HG03442 (cell line): ENCODE measurements around the gene PTPRM.

ENCODE experiments used
- ATAC-seq: cut with Tn5 transposase; IDR thresholded peaks from one replicate; pipeline ENCODE4 v1.9.1; 2021; ENCODE audit warnings: mild to moderate bottlenecking, moderate library complexity; ENCODE audit not compliant: unreplicated experiment

The PTPRM gene

DNA sequence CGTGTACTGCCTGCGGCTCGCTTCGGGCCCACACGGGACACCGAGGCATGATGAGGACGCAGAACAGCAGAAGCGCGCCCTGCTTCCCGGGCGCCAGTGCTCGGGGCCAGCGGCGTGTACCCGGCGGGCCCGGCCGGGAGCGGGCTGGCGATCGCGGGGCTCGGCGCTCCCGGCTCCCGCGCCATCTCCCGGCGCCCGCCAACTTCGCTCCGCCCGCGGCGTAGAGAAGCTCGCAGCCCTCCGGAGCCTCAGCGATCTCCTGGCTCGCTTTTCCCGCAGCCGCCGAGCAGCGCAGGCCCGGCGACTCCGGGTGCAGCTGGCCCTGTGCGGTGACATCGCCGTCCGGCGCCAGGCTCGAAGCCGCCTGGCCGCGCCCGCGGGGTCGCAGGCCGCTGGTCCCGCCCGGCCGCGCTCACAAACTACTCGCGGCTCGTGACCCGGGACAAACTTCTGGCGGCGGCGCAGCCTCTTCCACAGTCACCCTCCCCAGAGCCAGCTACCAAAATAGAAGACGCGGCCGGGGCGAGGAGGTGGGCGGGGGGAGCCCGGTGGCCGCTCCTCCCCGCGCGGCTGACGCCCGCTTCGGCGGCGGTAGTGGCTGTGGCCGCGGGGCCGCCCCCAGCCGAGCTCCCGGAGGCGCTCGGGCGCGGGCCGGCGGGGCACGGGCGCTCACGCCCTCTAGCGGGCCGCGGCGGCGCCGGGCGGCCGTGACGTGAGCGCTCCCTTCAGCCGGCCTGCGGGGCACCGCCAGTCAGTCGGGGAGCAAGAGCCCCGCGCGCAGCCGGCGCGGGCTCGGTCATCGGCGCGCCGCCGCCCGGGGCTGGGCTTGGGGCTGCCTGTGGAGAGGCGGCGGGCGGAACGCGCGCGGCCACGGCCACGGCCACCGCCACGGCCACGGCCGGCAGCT is at the start of gene PTPRM:
PTPRM (plus strand) TSS at position 750 of the 907 bp plus-strand sequence. CDS start 503 bp downstream, outside the sequence.
- ATAC-seq, result peak; percentile 94

DNA sequence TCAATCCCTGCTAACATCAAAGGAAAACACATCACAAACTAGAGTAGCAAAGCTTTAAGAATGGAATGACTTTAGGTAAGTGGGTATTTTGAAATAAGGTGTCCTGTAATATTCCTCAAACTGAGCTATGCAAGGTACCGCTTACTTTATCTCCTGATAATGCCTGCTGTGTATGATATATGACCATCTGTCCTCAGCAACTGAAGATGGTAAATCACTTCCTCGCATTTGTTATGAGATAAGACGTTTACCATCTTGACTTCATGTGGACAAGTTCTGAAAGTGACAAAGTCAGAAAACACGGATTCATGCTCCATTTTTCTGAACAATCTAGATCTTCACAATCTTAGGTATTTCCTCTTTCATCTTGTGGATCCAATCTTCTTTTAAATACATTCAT is 49.3 kb upstream of the PTPRM start:
- no peak for ATAC-seq

DNA sequence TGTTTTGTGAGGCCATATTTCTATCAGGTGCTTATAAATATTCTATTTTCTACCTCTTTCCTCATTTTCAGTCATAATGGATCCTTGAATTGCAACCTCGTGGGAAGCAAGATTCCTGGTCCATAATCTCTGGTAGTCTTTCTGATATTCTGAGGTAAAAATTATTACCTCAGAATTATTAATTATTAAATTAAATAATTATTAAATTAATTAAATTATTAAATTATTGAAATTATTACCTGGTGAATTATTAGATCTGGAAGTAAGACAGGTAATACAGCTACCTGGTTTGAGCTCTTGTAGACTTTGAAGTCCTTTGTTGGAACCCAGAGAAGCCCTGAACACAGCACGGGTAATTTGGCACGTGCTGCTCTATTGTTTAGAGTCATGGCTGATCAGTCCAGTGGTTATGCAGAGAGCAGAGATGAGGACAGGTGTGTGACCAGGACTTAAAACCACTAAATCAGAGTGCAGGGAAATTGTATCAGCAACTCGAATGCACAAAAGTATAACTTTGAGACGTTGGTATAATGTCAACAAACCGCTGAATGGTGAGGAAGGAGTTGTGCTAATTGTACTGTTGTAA is 46.8 kb upstream of the PTPRM start:
- ATAC-seq, result no peak

DNA sequence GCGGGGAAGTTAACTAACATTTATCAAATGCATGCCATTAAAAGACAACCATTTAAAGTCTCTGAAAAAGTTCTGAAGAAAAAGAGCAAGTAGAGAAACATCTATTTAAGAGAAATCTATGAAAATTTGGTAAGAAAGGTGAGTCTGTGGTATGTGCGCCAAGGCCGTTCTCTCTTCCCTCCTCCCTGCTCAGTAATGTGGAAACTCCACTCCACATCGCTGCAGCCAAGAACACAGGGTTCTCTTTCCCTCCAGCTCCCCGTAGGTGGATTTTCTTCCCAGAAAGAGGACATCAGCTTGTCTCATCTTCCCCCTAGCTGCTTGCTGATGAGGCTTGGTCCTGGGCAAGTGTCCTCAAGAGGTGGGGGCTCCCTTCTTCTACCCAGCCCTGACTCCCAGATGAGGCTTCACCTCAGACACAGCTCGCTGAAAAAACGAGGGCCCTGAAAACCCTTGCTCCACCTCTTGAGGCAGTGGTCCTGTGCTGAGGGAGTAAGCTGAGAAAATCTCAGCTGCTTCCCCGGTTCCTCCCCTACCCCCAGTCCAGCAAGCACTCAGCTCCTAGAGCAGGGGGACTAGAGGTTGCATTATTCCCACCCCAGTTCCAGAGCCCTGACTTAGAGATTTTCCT is 45.8 kb upstream of the PTPRM start:
- ATAC-seq, result no peak

DNA sequence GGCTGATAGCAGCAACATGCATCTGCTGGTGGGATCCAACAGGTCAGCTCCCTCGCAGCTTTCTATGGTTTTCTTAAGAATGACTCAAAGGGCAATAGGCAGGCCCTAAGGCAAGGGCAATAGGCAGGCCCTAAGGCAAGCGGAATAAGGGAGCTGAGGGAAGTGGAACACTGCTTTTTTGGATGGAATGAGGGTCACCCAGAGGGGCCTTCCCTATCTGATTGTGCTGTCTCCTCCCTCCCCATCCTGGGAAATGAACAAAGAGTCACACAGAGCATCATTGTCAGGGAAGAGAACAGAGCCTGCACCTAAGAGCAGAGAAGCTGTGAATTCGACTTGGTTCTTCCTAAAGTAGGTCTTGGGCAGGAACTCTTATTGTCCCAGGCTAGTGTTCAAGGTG is 43.3 kb upstream of the PTPRM start:
- no peak for ATAC-seq

DNA sequence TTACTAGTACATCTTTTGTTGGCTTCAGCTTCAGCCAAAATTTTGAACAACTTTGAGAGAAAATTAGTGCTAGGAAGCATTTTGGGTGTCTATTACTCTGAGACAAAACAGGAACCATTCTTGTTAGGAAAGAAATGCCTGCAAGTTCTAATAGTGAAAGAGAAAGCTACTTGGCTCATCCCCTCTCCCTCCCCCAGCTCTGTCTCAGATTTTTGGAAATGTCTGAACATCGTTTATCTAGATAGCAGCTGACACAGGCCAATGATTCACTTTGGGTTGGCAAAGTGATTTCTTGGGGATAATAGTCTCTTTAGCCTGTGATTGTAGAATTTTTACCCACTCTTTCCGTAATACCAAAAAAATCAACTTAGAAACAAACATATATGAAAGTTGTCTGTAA is 42.3 kb upstream of the PTPRM start:
- ATAC-seq, result no peak

DNA sequence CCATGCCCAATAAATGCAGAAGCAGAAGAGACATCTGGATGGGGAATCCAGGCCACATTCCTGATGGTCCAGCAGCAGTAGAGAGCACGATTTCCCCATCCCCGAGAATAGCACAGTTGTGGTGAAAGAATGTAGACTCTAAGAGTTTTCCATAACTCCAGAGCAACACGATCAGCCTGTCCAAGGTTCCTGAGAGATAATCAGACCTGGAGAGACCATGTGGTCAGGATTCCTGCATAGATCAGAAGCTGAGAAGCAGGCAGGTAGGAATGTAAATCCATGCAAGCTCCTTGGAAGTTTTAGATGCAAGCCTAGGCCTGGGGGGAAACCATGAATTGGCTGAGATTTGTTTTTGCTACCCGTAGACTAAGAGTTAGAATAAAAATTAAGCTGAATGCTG is 34.2 kb upstream of the PTPRM start:
- no peak for ATAC-seq

DNA sequence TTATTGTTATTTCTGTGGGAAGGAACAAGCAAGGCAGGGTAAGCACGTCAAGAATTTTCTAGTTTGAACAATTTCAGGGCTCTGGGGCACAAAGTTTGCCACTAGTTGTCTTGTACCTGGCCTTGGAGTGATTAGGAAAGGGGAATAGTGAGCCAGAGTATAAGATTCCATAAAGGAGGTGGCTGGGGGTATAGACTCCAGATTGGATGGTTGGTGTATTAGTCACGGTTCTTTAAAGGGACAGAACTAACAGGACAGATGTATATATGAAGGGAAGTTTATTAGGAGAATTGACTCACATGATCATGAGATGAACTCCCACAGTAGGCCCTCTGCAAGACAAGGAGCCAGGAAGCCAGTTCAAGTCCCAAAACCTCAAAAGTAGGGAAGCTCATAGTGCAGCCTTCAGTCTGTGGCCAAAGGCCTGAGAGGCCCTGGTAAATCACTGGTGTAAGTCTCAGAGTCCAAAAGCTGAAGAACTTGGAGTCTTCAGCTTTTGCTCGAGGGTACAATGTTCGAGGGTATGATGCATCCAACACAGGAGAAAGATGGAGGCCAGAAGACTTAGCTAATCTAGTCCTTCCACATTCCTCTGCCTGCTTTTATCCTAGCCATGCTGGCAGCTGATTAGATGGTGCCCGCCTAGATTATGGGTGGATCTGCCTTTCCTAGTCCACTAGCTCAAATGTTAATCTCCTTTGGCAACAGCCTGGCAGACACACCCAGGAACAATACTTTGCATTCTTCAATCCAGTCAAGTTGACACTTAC is 31.5 kb upstream of the PTPRM start:
- ATAC-seq, result no peak

DNA sequence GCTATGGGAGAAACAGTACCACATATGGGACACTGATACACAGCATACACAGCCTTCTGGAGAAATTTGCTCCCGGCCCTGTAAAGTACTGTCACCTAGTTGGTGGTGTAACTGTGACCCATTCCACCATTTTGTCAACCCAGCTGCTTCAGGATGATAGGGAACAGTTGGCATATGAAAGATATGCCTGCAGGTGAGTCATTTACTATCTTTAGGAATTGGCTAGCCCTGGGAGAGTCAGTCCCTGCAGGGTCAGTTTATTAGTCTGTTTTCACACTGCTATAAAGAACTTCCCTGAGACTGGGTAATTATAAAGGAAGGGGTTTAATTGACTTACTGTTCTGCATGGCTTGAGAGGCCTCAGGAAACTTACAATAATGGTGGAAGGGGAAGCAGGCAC is 30.0 kb upstream of the PTPRM start:
- no peak for ATAC-seq

DNA sequence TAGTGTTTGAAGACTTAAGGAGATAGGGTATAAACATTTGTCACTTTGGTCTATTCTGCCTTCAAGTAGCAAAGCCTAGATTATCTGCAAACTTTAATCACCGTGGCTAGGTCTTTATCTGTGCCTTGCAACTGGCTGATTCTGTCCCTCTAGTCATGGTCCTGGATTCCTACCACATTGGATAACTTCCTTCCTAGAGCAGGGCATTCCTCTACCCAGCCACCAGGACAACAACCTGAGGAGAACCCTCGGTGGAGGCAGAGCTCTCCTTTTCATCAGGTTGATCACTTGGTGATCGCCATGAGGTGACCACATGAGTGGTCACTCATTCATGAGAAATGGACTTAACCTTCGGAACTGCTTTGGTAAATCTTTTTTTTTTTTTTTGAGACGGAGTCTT is 25.3 kb upstream of the PTPRM start:
- ATAC-seq, result no peak

DNA sequence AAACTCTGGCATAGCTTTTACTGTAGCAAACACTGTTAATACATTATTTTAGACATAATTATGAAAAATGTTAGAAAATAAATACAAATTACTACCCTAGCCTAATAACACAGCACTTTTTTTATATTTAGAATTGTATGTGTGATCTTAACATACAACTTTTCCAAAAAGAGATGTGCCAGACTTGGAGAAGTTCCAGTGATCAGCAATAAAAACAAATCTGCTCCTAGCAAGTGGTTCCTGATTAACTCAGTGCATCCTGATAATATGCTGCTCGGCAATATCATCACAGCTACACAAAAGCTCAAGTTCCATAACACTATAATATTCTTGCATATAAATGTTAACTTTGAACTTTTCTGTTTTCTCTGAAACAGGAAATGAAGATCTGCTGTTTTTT is 22.4 kb upstream of the PTPRM start:
- no peak for ATAC-seq

DNA sequence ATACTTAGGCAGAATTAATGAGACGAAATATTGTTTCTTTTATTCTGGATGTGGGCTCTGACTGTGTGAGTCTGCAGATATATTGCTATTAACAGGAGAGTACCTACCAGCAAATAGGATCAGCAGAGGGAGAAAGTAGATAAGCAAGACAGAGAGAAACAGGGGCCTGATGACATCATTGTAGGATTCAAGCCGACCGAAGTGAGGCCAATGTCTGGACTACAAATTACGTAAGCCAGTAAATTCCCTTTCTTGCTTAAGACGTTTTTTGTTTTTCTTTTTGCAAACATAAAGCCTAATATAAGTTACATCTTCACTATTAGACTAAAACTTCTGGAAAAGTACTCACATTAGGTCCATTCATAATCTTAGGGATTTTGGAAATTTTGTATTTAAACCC is 21.4 kb upstream of the PTPRM start:
- ATAC-seq, result no peak

DNA sequence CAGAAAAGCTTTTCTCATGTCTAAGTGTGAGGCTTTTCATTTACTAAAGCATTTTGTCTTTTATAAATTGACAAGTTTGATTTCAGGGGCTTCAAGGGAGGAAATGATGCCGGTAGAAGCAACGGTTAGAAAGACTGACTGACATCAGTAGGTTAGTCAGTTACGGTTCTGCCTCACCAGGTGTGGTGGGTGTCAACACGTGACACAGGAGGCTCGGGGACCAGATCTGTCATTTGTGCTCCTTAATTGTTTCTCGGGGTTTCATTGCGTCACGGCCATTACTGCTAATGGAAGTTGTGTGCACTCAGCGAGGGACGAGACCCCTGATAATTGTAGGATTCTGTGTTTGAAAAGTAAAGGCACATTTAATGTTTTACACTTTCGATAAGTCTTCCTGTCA is 18.9 kb upstream of the PTPRM start:
- ATAC-seq, result no peak

DNA sequence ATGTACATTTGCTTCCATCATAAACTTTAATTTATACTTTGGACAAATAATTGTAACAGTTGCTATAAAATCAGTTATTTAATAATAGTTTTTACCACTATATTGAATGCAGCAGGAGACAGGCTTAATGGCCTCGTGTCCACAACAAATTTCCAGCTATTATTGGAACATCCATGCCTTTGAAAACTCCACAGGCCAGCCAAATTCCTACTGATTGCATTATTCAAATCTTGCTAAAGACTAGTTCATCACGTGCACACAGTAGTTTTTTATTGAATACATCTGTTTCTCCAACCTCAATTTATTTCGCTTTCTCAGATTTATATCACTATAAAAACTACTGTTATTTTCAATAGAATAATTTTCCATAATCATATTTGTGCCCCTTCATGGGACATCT is 18.4 kb upstream of the PTPRM start:
- ATAC-seq, result no peak

DNA sequence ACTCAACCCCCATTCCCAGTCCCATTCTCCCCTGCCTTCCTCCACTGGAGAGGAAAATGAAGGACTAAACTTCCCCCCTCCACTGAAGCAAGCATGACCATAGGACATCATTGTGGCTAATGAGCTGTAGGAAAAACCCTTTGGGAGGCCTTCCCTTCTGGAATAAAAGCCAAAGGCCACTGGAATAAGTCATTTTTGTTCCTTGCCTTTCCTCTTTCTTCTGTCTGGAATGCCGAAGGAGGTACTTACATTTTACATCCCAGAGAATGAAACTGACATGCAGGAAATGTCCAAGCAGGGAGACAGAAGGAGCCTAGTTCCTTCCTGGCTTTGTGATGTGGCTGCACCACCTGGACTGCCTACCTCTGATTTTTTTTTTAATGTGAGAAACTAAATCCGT is 9.1 kb upstream of the PTPRM start:
- no peak for ATAC-seq

DNA sequence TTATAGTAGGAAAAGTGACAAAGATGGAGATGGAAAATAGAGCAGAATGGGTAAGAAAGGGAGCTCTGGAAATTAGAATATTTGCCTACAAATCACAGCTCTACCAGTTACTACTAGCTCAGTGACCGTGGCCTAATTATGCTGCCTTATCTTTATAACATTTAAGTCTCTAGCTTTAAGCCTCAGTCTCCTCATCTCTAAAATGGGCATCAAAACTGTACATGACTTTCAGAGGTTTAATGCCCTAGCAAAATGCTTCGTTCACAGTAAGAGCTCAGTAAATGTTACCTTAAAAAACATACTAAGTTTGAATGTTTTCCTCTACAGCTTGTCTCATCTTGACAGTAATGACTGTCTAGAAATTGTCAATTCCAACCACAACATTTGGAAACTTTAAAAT is 8.3 kb upstream of the PTPRM start:
- no peak for ATAC-seq

DNA sequence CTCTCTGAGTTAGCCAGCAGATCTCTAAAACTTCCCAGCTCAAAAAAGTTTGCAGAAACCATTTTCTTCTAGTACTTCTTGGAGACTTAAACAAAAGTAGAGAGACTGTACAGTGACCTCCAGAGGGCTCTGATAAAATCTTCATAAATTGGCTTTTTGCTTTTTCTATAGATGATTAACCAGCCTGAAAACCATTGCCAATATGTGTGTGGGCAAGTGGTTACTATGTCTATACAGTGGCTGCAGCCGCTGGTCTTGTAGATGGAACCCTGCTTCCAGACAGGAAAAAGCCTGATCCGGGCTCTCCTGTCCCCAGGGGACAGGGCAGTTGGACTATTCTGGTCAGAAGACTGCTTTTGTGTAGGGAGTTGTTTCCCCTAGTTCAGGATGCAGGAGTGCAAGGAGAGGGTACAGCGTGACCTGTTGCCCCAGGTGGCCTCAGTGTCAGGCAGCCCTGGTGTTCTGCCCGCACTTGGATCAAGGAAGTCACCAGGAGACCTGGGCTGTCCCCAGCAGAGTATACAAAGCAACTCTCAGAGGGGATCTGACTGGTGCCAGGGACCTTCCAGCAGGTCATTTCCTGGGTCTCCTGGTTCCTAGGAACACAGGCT is 7.3 kb upstream of the PTPRM start:
- no peak for ATAC-seq

DNA sequence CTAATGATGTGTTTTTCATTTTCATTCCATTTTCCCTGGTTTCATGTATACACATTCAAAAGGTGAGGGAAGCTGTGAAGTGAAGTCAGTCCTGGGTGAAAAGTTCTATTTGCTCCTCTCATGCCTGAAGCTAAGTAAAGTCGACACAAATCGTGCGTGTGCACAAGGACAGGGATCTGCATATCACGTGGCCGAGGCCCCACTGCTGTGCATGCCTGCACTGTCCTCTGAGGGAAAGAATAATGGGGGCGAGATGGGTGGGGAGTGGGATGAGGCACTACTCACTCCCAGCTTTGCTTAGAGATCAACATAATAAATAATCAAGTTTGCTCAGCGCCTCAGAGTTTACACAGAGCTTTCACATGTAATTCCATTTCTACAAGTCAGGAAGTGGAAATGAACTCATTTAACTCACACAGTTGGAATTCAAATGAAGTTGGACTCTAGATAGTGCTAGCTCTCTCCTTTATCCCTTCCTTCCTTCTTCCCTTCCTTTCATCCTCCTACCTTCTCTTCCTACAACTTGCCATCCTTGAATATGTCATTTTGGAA is 5.1 kb upstream of the PTPRM start:
- ATAC-seq, result no peak

DNA sequence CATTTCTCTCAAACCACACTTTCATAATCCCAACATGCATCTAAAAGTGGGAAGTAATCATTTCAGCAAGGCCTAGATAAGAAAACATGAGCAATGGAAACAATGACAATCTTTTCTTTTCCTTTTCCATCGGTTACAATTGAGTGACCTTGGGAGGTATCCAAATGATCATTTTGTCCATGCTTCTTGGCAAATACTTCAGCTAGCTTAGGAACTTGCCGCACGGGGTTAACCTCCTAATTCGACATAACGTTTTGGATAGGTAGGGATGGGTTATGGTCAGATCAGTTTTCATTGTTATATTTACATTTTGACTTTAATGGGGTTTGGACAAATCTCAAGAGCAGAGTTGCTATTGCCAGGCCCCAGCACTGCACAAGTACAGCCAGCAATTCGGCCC is 4.6 kb upstream of the PTPRM start:
- ATAC-seq, result no peak

DNA sequence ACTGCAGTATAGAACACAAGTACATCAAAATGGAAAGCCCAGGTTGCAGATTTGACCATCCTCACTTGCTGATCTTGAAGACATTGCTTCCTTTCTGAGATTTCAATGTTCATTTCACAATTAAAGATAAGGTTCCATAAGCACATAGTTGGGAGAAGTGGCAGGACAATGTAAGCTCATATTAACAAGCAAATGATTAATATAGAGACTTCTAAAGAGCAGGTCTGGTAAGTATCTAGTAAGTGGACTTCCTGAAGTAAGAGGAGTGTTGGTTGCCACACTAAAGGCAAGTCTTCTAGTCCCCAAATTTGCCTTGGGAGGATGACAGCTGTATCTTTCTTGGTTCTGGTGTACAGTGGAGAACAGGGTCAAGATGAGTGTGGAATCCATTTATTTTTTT is 1.4 kb upstream of the PTPRM start:
- no peak for ATAC-seq

DNA sequence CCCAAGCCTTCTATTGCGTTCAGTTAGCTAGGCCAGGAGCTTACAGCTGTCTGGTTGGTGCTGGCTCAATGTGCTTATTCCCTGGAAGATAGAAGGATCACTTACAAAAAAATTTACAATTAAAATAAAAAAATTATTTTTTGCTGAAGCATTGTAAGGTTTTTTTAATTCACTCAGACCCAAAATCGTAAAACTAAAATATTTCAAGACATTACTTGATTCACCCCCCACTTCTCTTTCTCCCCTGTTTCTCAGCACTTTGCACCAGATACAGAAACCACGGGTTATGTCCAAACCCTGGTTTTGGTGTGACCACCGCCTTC is 911 bp upstream of the PTPRM start:
- no peak for ATAC-seq
